Measurements from ENCODE around the gene XNDC1N. TPM values are rescaled to one million over a fixed set of nuclear protein-coding genes. Genes with fewer than 3 reads are reported as not detected.

The XNDC1N gene
- total and polyA plus RNA-seq, 2 experiments from 2014 or later = 11.0 to 13.0 TPM

DNA sequence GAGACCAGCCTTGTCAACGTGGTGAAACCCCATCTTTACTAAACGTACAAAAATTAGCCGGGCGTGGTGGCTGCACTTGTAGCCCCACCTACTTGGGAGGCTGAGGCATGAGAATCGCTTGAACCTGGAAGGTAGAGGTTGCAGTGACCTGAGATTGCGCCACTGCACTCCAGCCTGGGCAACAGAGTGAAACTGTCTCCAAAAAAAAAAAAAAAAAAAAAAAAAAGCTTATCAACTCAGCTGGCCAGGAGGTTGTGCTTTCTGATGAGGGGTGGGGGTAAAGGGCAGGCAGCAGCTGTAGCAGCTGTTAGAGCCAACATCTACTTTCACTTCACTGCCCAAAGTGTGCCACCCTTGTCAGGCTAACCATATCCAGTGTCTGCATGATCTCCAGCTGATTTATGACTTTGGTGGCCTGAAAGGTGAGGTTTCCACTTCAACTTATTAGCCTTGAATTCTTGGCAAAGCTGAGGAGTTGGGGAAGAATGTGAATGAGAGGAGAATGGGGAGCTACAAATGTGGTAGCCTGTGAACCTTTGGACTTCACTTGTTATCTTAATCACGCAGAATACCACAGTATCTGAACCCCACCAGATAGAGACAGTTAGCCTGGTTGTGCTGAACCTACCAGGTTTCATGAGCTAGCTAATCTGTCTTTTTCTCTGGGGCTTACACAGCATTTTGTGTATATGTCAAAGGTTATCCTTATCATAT, 20.1 kb upstream of the XNDC1N start:
- H3K27ac ChIP-seq (ENCODE audit: low read depth) = no peak overlapping the region
- H3K36me3 ChIP-seq (ENCODE audit: insufficient read depth) = no peaks in the 10 kb centered on the region
- H3K4me1 ChIP-seq (ENCODE audit: insufficient read depth) = no peaks in the 10 kb centered on the region
- Mint-ChIP-seq H3K9me3 (no peaks in the 10 kb centered on the region), H3K4me1 (peaks cover 5% of the 10 kb centered on the region; the same call in 1 of the 3 replicates), H3K27ac (no peak overlapping the region), H3K4me3 (no peak overlapping the region), H3K27me3 (ENCODE audit: insufficient read depth, low read depth, poor library complexity) (no peaks in the 10 kb centered on the region), H3K36me3 (ENCODE audit: low read depth) (no peaks in the 10 kb centered on the region)
- peaks cover 96% of the 10 kb centered on the region for H3K79me2 ChIP-seq (replicated peaks; ENCODE audit: insufficient read depth)
- H3K4me3 ChIP-seq = no peak overlapping the region
- TF ChIP-seq ZNF331 (CRISPR knock-in tag; IDR thresholded peaks at IDR 0.05; ENCODE audit: low read depth) (no peak), ZNF114 (CRISPR knock-in tag; IDR thresholded peaks at IDR 0.05) (no peak), EZH2phosphoT487 (IDR thresholded peaks at IDR 0.05; ENCODE audit: unreplicated experiment) (no peak), JUNB (IDR thresholded peaks at IDR 0.05; ENCODE audit: unreplicated experiment) (no peak), POLR2AphosphoS5 (IDR thresholded peaks at IDR 0.05; ENCODE audit: low read depth) (no peak), NANOG (IDR thresholded peaks at IDR 0.05; ENCODE audit: borderline replicate concordance) (no peak), CREB1 (CRISPR knock-in tag; IDR thresholded peaks at IDR 0.05; ENCODE audit: low read depth) (no peak), STAT1 (IDR thresholded peaks at IDR 0.05; ENCODE audit: unreplicated experiment) (no peak), EZH2 (IDR thresholded peaks at IDR 0.05; ENCODE audit: low read depth, unreplicated experiment) (no peak)
- TF ChIP-seq, protein P1, sequence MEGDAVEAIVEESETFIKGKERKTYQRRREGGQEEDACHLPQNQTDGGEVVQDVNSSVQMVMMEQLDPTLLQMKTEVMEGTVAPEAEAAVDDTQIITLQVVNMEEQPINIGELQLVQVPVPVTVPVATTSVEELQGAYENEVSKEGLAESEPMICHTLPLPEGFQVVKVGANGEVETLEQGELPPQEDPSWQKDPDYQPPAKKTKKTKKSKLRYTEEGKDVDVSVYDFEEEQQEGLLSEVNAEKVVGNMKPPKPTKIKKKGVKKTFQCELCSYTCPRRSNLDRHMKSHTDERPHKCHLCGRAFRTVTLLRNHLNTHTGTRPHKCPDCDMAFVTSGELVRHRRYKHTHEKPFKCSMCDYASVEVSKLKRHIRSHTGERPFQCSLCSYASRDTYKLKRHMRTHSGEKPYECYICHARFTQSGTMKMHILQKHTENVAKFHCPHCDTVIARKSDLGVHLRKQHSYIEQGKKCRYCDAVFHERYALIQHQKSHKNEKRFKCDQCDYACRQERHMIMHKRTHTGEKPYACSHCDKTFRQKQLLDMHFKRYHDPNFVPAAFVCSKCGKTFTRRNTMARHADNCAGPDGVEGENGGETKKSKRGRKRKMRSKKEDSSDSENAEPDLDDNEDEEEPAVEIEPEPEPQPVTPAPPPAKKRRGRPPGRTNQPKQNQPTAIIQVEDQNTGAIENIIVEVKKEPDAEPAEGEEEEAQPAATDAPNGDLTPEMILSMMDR (conservative IDR thresholded peaks at IDR 0.05; ENCODE audit: low read depth in 2 of 2) = no peak
- TF ChIP-seq, protein P2, sequence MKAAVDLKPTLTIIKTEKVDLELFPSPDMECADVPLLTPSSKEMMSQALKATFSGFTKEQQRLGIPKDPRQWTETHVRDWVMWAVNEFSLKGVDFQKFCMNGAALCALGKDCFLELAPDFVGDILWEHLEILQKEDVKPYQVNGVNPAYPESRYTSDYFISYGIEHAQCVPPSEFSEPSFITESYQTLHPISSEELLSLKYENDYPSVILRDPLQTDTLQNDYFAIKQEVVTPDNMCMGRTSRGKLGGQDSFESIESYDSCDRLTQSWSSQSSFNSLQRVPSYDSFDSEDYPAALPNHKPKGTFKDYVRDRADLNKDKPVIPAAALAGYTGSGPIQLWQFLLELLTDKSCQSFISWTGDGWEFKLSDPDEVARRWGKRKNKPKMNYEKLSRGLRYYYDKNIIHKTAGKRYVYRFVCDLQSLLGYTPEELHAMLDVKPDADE (IDR thresholded peaks at IDR 0.05) = no peak
- TF ChIP-seq, protein P3, sequence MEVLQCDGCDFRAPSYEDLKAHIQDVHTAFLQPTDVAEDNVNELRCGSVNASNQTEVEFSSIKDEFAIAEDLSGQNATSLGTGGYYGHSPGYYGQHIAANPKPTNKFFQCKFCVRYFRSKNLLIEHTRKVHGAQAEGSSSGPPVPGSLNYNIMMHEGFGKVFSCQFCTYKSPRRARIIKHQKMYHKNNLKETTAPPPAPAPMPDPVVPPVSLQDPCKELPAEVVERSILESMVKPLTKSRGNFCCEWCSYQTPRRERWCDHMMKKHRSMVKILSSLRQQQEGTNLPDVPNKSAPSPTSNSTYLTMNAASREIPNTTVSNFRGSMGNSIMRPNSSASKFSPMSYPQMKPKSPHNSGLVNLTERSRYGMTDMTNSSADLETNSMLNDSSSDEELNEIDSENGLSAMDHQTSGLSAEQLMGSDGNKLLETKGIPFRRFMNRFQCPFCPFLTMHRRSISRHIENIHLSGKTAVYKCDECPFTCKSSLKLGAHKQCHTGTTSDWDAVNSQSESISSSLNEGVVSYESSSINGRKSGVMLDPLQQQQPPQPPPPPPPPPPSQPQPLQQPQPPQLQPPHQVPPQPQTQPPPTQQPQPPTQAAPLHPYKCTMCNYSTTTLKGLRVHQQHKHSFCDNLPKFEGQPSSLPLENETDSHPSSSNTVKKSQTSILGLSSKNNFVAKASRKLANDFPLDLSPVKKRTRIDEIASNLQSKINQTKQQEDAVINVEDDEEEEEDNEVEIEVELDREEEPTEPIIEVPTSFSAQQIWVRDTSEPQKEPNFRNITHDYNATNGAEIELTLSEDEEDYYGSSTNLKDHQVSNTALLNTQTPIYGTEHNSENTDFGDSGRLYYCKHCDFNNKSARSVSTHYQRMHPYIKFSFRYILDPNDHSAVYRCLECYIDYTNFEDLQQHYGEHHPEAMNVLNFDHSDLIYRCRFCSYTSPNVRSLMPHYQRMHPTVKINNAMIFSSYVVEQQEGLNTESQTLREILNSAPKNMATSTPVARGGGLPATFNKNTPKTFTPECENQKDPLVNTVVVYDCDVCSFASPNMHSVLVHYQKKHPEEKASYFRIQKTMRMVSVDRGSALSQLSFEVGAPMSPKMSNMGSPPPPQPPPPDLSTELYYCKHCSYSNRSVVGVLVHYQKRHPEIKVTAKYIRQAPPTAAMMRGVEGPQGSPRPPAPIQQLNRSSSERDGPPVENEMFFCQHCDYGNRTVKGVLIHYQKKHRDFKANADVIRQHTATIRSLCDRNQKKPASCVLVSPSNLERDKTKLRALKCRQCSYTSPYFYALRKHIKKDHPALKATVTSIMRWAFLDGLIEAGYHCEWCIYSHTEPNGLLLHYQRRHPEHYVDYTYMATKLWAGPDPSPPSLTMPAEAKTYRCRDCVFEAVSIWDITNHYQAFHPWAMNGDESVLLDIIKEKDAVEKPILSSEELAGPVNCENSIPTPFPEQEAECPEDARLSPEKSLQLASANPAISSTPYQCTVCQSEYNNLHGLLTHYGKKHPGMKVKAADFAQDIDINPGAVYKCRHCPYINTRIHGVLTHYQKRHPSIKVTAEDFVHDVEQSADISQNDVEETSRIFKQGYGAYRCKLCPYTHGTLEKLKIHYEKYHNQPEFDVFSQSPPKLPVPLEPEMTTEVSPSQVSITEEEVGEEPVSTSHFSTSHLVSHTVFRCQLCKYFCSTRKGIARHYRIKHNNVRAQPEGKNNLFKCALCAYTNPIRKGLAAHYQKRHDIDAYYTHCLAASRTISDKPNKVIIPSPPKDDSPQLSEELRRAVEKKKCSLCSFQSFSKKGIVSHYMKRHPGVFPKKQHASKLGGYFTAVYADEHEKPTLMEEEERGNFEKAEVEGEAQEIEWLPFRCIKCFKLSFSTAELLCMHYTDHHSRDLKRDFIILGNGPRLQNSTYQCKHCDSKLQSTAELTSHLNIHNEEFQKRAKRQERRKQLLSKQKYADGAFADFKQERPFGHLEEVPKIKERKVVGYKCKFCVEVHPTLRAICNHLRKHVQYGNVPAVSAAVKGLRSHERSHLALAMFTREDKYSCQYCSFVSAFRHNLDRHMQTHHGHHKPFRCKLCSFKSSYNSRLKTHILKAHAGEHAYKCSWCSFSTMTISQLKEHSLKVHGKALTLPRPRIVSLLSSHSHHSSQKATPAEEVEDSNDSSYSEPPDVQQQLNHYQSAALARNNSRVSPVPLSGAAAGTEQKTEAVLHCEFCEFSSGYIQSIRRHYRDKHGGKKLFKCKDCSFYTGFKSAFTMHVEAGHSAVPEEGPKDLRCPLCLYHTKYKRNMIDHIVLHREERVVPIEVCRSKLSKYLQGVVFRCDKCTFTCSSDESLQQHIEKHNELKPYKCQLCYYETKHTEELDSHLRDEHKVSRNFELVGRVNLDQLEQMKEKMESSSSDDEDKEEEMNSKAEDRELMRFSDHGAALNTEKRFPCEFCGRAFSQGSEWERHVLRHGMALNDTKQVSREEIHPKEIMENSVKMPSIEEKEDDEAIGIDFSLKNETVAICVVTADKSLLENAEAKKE (CRISPR knock-in tag; IDR thresholded peaks at IDR 0.05) = no peak
- TF ChIP-seq, protein P4, sequence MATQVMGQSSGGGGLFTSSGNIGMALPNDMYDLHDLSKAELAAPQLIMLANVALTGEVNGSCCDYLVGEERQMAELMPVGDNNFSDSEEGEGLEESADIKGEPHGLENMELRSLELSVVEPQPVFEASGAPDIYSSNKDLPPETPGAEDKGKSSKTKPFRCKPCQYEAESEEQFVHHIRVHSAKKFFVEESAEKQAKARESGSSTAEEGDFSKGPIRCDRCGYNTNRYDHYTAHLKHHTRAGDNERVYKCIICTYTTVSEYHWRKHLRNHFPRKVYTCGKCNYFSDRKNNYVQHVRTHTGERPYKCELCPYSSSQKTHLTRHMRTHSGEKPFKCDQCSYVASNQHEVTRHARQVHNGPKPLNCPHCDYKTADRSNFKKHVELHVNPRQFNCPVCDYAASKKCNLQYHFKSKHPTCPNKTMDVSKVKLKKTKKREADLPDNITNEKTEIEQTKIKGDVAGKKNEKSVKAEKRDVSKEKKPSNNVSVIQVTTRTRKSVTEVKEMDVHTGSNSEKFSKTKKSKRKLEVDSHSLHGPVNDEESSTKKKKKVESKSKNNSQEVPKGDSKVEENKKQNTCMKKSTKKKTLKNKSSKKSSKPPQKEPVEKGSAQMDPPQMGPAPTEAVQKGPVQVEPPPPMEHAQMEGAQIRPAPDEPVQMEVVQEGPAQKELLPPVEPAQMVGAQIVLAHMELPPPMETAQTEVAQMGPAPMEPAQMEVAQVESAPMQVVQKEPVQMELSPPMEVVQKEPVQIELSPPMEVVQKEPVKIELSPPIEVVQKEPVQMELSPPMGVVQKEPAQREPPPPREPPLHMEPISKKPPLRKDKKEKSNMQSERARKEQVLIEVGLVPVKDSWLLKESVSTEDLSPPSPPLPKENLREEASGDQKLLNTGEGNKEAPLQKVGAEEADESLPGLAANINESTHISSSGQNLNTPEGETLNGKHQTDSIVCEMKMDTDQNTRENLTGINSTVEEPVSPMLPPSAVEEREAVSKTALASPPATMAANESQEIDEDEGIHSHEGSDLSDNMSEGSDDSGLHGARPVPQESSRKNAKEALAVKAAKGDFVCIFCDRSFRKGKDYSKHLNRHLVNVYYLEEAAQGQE (IDR thresholded peaks at IDR 0.05; ENCODE audit: unreplicated experiment) = no peak
- H3K4me2 ChIP-seq = no peak overlapping the region
- H3F3A ChIP-seq (replicated peaks; ENCODE audit: low read depth) = no peaks in the 10 kb centered on the region
- peaks cover 47% of the 10 kb centered on the region for H4K20me1 ChIP-seq (replicated peaks; ENCODE audit: insufficient read depth)
- no peaks in the 10 kb centered on the region for H3K9me2 ChIP-seq (ENCODE audit: insufficient read depth)
- H2AFZ ChIP-seq = no peak overlapping the region
- no peak for ATAC-seq
- no peaks in the 10 kb centered on the region for H3K27me3 ChIP-seq (ENCODE audit: insufficient read depth)
- no peak for DNase-seq (ENCODE audit: low spot score)

All from GM23338 (cell line).